Esophagus muscularis mucosa (tissue), 4 donors: ENCODE measurements around the gene BRMS1. TPM values are rescaled to one million over a fixed set of nuclear protein-coding genes. Genes with fewer than 3 reads are reported as not detected.

Experiments
- DNase-seq: peaks from one replicate; pipeline ENCODE4 v3.0.0-alpha.2; 2017; ENCODE audit errors: extremely low spot score
- H3K27ac ChIP-seq, 4 donors: fragments of 200-600 bp; sonication (generic); replicated peaks in 1 of 4; 1 replicate in 3 of 4; 2 replicates in 1 of 4; pipeline ENCODE4 v1.5.1; 2016 to 2019; ENCODE audit warnings: mild to moderate bottlenecking in 1 of 4
- H3K27me3 ChIP-seq, 4 donors: fragments of 200-600 bp; sonication (generic); one replicate each; pipeline versions ENCODE4 v1.5.1 to v1.6.0; 2016 to 2019
- H3K36me3 ChIP-seq, 4 donors: fragments of 200-600 bp; sonication (generic); one replicate each; pipeline ENCODE4 v1.5.1; 2016 to 2019
- H3K4me1 ChIP-seq, 4 donors: fragments of 200-600 bp; sonication (generic); one replicate each; pipeline ENCODE4 v1.5.1; 2016 to 2019
- H3K4me3 ChIP-seq, 4 donors: fragments of 200-600 bp; sonication (generic); 1 replicate in 2 of 4; 2 replicates in 2 of 4; pipeline ENCODE4 v1.5.1; 2016 to 2019; ENCODE audit warnings: mild to moderate bottlenecking in 4 of 4, moderate library complexity in 1 of 4
- H3K9me3 ChIP-seq, 4 donors: fragments of 200-600 bp; sonication (generic); 1 replicate in 3 of 4; 2 replicates in 1 of 4; pipeline ENCODE4 v1.5.1; 2016 to 2019
- CTCF ChIP-seq, 3 experiments: fragments of 200-600 bp in 2 of 3; fragments of 450-650 bp in 1 of 3; sonication (generic) in 2 of 3; IDR thresholded peaks; one replicate each; pipeline ENCODE4 v1.5.1; 2017 to 2019; ENCODE audit warnings: antibody characterized with exemption in 3 of 3, mild to moderate bottlenecking in 2 of 3, moderate library complexity in 1 of 3
- EP300 ChIP-seq: sonication (generic); formaldehyde crosslinking; IDR thresholded peaks from one replicate; pipeline ENCODE4 v1.6.1; 2017; ENCODE audit warnings: antibody characterized with exemption
- POLR2A ChIP-seq: fragments of 450-650 bp; IDR thresholded peaks from one replicate; pipeline ENCODE4 v1.6.1; 2017; ENCODE audit warnings: antibody characterized with exemption, moderate library complexity, mild to moderate bottlenecking, low read depth
- POLR2AphosphoS5 ChIP-seq, 2 donors: sonication (generic); formaldehyde crosslinking; IDR thresholded peaks; one replicate each; pipeline ENCODE4 v1.6.1; 2017; ENCODE audit warnings: antibody characterized with exemption in 2 of 2
- WGBS: methylation state at CpG from one replicate; pipeline ENCODE4 v1.1.5; 2018; 5-methylcytosine and 5-hydroxymethylcytosine counted together
- intact Hi-C: fragments of 100-400 bp; cut with DNase I; formaldehyde crosslinking; loops from one replicate; pipeline ENCODE4 v1.15.1; 2023
- total RNA-seq, 4 donors: library from RNA; depleted of rRNA; stranded (reverse); fragments of >200 nt; gene quantifications; one replicate each; pipeline versions ENCODE4 v1.1.0 to v1.2.1, GENCODE V29; 2016

The BRMS1 gene
- total RNA-seq, 4 donors from 2014 or later: 22.8 to 35.1 (median 34.1) TPM

GRCh38 chr11:66337103-66337899, 7.6 kb downstream of the BRMS1 start:
- no peak for DNase-seq

GRCh38 chr11:66336234-66337102, 8.4 kb downstream of the BRMS1 start, which contains the start of gene RIN1:
RIN1 (minus strand) TSS chr11:66336434; CDS start chr11:66336402, 32 bp downstream.
- Histone ChIP-seq H3K9me3 (no peaks in the 10 kb centered on the region), H3K27ac (peak within 1 kb of the TSS; percentile 59 to 77 (median 64)), H3K27me3 (no peaks in the 10 kb centered on the region), H3K4me1 (peaks cover 21 to 32% (median 29%) of the 10 kb centered on the region in 4 donors), H3K36me3 (peaks cover 27 to 76% (median 71%) of the 10 kb centered on the region in 4 donors), H3K4me3 (peak within 1 kb of the TSS; percentile 58 to 66 (median 64))
- 5% methylated on average over 16 of the region's 22 CpGs for WGBS
- DNase-seq: no peak
- intact Hi-C loops: no loop called here
- peak; percentile 26 to 62 for TF ChIP-seq POLR2AphosphoS5 (IDR thresholded peaks at IDR 0.05)
- peak in 2 of 3 experiments; percentile 34 to 43 for TF ChIP-seq CTCF (IDR thresholded peaks at IDR 0.05)
- TF ChIP-seq EP300: no peak
- TF ChIP-seq POLR2A: no peak

More at GRCh38 chr11:66337103-66337899, 7.6 kb downstream of the BRMS1 start:
- Histone ChIP-seq H3K27ac (peak overlapping the region in 3 of 4 donors; percentile 30 to 77 (median 68)), H3K27me3 (no peaks in the 10 kb centered on the region), H3K9me3 (no peaks in the 10 kb centered on the region), H3K36me3 (peaks cover 31 to 78% (median 75%) of the 10 kb centered on the region in 4 donors), H3K4me3 (no peak overlapping the region), H3K4me1 (peaks cover 21 to 32% (median 29%) of the 10 kb centered on the region in 4 donors)
- 65% methylated on average over 6 of the region's 18 CpGs for WGBS
- intact Hi-C loops: no loop called here
- TF ChIP-seq CTCF (IDR thresholded peaks at IDR 0.05): no peak
- no peak for TF ChIP-seq POLR2AphosphoS5 (IDR thresholded peaks at IDR 0.05)
- no peak for TF ChIP-seq EP300
- no peak for TF ChIP-seq POLR2A

GRCh38 chr11:66335531-66336233, 9.2 kb downstream of the BRMS1 start:
- H3K9me3 ChIP-seq: no peaks in the 10 kb centered on the region
- no peak for DNase-seq
- TF ChIP-seq POLR2A (no peak), CTCF (IDR thresholded peaks at IDR 0.05) (no peak), EP300 (no peak), POLR2AphosphoS5 (IDR thresholded peaks at IDR 0.05) (no peak)
- 25% methylated on average over 15 of the region's 35 CpGs for WGBS
- peaks cover 21 to 32% (median 29%) of the 10 kb centered on the region in 4 donors for H3K4me1 ChIP-seq
- peak overlapping the region; percentile 58 to 66 (median 64) for H3K4me3 ChIP-seq
- peaks cover 19 to 68% (median 63%) of the 10 kb centered on the region in 4 donors for H3K36me3 ChIP-seq
- H3K27me3 ChIP-seq: no peaks in the 10 kb centered on the region
- intact Hi-C loops: no loop called here
- peak overlapping the region; percentile 59 to 77 (median 64) for H3K27ac ChIP-seq

GRCh38 chr11:66334605-66335442, 10.1 kb downstream of the BRMS1 start:
- Histone ChIP-seq H3K27me3 (no peaks in the 10 kb centered on the region), H3K9me3 (no peaks in the 10 kb centered on the region), H3K4me3 (peak overlapping the region; percentile 58 to 66 (median 64)), H3K36me3 (peaks cover 12 to 59% (median 55%) of the 10 kb centered on the region in 4 donors), H3K4me1 (peaks cover 21 to 32% (median 29%) of the 10 kb centered on the region in 4 donors), H3K27ac (no peak overlapping the region)
- intact Hi-C loops: no loop called here
- 68% methylated on average over 18 of the region's 42 CpGs for WGBS
- DNase-seq: no peak
- no peak for TF ChIP-seq POLR2AphosphoS5 (IDR thresholded peaks at IDR 0.05)
